A549 treated with AZD2906 at 1 μM for 4 hours (cell line): ENCODE data around the gene IMPG2. TPM values are rescaled to one million over a fixed set of nuclear protein-coding genes. Genes with fewer than 3 reads are reported as not detected.

Source experiments
- total RNA-seq: library from RNA; stranded (reverse); fragments of 200-300 nt; extraction: Qiagen RNA extraction; gene quantifications from 5 replicates; pipeline ENCODE4 v1.2.3, GENCODE V29; 2022

IMPG2 gene
- total RNA-seq = 0.01 to 0.02 TPM (median 0.01 TPM) in 3 of 5 replicates, not detected in the others

DNA sequence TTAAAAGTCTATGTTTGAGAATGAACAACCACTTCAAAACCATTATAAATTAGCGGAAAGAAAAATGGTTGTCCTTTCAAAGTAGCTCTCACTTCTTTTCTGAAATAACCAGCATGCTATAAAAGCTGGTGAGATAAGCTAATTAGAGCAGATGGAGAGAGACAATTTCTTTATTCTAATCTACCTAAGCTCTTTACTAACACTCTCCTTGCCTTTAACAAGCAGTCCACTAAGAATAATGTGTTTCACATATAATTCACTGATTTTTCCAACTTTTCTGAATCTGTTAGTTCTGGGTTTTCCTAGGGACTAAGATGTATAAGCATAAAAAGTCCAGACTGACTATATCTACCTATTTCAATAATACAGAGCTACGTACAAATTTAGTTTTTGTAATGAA lies at the start of gene IMPG2:
Gene IMPG2 (minus strand): TSS at position 101 of the 400 bp plus-strand sequence. CDS start 203 bp downstream, outside the sequence.

Other genes starting within 250 kb of the IMPG2 start
- gene SENP7, start 192.6 kb upstream of the IMPG2 start, total RNA-seq = 1.8 to 2.5 TPM (median 2.0 TPM) in 5 replicates
- 30.6 to 33.3 TPM (median 31.7 TPM) in 5 replicates for gene TRMT10C, start 241.3 kb upstream of the IMPG2 start, total RNA-seq